Stimulated activated CD8-positive, alpha-beta memory T cell treated with anti-CD3 and anti-CD28 coated beads, Interleukin-15, amount 100 ng/mL, for 48 hours (primary cell): Measurements from ENCODE around the gene SH3PXD2A.
A peak's percentile ranks its signal among the peaks of the same experiment; 100 is the strongest.
"Not testable (repeated sequence)": the region's sequence is repeated elsewhere in the genome, so short reads cannot be mapped to it uniquely, and the experiment has no call there.

Source experiments
- DNase-seq, 2 donors: peaks; one replicate each; pipeline ENCODE4 v3.0.0-alpha.2; 2020; ENCODE audit warnings: low read depth in 2 of 2

Gene SH3PXD2A

DNA sequence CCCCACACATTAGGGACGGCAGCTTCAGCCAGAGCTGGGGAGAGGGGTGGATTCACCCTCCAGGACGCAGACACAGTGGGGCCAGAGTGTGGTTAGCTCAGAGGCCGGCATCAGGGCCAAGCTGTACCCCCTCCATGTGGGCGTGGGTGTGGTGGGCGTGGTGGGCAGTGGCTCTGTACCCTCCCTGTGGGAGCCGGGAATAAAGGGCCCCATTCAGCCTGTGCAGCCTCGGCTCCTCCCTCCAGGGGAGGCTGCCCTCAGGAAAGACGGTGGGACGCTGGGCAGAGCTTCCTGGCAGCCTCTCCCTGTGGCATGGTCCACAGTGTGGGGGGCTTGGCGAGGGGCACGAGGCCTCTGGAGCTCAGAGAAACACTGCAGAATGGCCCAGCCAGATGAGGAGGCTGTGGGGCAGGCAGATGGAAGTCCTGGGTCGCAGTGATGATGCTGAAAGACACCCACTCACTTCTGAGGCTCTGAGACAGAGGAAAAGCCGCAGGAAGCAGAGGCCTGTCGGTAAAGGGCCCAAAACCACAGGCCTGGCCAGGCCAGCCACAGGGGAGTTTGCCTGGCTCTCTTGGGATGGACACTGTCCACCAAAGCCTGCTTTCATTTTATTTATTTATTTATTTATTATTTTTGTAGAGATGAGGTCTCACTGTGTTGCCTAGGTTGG, 108.0 kb downstream of the SH3PXD2A start:
- DNase-seq: no peak

DNA sequence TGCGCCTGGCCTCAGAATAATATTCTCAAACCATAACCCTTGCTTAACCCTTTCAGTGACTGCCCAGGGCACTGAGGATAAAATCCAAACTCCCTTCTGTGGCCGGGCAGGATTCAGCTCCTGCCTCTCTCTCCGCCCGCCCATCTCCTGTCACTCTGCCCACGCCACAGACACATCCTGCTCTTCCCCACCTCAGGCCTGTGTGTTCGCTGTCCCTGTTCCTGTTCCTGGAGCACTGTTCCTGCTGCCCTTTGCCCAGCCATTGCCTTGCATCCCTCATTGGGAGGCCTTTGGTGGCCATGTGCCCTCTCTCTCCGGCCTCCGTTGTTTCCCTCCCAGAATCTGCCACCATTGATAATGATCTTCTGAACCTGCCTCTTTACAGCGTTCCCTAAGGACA, 108.8 kb downstream of the SH3PXD2A start:
- DNase-seq: no peak

GRCh38 chr10:103745341-103746247, 109.8 kb downstream of the SH3PXD2A start:
- peak; percentile 19 to 59 for DNase-seq

DNA sequence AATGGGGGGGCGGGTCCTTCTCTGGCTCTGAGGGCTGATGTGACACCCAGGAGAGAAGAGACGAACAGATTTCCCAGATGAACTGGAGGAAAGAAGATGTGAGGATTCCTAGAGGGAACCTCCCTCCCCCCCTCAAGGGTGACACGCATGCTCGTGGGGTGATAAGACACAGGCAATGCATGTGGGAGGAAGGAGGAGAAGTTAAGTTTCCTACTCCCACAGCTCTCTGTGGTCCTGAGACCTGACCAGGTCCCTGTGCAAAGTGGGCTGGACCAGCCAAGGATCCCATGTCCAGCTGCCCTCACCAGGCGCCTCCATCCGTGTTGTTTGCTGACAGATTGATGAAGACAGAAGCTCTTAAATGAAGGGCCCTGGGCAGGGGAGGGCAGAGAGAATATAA, 112.6 kb downstream of the SH3PXD2A start:
- no peak for DNase-seq

GRCh38 chr10:103740611-103741010, 114.8 kb downstream of the SH3PXD2A start:
- no peak for DNase-seq

GRCh38 chr10:103739039-103739764, 116.2 kb downstream of the SH3PXD2A start:
- DNase-seq: no peak

DNA sequence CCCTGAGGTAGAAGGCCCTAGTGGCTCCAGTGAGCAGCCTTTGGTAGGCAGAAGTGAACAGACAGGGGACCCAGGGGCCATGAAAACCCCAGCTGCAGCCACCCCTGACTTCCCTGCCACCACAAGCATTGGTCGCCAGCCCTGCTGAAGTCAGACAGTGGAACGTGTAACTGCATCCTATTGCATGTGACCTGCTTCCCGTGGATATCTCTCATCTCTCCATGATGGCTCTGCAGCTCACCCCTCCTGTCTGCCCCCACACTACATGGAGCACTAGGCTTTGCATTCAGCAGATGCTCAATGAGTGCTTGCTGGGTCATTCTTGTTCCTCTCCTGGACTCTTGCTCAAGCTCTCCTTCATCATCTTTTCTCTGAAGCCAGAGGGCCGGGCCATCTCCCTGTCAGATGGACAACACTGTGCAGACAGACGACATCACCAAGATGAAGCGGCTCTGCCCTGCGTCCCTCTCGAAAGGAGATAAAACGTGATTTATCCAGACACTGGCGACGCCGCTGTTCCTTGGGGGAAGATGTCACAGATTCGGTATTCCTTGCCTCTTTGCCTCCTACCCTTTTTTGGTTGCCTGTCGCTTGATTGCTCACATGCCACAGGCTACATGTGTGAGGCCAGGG, 117.5 kb downstream of the SH3PXD2A start:
- DNase-seq: no peak

GRCh38 chr10:103736763-103737162, 118.6 kb downstream of the SH3PXD2A start:
- DNase-seq: no peak

DNA sequence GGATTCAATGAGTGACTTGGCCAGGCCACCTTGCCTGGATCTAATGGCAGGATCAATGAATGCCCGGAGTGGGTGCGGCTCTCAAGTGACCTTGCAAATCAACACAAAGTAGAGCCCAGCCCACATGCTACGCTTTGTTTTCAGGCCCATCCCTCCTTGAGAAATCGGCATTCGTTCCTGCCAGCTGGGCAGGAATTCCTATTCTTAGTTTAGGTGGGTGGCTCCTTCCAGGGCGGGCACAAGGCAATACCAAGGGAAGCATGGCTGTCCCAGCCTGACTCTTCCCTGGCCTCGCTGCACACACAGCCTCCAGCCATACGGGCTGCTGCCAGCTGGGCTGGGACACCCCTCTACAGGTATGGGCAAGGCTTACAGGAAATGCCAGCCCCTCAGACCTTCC, 119.3 kb downstream of the SH3PXD2A start:
- DNase-seq: no peak

DNA sequence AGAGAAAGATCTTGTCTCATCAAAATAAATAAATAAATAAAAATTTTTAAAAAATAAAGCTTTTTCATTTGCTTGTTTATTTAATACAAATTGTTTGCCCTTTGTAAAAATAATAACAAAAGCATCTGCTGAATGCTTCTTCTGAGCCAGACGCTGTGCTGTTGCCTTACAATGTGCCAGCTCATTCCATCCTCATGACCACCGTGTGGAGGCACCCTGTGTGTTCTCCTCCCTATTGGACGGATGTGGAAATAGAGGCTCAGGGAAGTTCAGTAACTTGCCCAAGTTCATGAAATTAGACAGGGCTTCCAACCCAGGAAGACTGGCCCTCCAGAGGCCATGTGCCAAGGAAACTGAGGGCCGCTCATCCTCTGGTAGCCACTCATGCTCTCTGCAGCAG, 120.6 kb downstream of the SH3PXD2A start:
- no peak for DNase-seq

GRCh38 chr10:103733045-103733419, 122.3 kb downstream of the SH3PXD2A start:
- DNase-seq: no peak

DNA sequence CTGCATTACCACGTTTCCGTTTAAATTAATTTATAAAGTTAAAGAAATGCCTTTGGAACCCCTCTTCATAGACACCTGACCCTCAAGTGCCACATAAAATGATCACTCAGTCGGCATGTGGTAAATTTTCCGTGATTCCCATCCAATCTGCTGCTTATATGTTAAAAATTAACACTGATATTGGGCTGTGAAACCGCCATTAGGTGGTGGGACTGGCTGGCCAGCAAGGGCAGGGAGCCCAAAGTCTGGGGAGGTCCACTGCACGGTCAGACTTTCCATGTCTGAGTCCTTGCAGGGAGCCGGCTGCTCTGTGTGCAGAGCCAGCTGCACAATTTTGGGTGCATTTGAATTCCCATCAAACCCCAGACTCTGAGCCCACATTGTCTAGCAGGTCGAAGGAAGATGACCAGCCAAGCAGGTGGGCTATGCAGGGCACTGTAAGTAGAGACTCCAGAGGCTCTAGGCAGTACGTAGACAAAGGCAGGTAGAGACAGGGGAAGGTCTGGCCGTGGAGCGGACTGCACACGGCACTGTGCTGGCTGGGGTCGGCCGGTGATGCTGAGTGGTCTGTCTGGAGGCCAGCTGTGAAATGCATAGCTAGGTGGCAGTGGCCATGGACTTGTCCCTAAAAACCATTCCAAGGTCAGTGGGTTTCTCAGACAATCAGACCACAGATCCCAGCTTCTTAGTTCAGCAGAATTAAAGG, 122.9 kb downstream of the SH3PXD2A start:
- DNase-seq: no peak

DNA sequence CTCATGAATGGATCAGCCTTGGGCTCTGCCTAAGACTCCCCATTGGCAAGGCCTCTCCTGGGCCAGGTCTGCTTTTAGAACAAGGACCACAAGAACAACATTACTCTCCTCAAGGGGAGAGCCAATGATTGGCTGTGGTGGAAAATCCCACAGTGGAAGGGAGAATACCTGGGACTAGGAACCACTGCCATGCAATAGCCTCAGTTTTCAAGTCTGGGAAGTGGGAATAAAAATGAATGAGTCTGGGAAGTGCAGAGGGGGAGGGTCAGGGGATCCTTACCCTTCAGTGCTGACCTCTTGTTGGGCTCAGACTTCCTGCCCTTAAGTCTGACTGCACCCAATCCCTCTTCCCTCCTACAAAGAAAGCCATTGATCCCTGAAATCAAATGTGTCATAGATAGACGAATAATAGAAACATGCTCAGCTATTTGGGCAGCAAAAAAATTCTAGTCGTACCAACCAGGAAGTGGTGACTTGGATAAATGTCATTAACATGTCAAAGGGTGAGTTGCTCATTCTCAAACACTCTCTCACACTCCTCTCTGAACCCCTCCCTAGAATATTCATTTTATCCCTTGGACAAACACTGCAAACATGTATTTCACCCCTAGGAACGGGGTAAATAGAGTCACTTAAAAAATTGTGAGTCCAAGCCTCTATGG, 123.6 kb downstream of the SH3PXD2A start:
- DNase-seq: no peak

DNA sequence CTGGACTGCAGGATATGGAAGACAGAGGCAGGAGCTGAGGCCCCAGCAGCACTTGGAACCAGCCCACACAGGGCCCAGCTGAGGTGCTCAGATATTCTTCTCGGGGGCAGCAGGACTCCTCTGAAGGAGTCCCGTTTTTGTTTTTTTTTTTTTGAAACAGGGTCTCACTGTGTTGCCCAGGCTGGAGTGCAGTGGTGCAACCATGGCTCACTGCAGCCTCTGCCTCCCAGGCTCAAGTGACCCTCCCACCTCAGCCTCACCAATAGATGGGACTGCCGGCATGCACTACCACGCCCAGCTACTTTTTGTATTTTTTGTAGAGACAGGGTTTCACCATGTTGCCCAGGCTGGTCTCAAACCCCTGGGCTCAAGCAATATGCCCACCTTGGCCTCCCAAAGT, 124.3 kb downstream of the SH3PXD2A start:
- DNase-seq: not testable (repeated sequence)

DNA sequence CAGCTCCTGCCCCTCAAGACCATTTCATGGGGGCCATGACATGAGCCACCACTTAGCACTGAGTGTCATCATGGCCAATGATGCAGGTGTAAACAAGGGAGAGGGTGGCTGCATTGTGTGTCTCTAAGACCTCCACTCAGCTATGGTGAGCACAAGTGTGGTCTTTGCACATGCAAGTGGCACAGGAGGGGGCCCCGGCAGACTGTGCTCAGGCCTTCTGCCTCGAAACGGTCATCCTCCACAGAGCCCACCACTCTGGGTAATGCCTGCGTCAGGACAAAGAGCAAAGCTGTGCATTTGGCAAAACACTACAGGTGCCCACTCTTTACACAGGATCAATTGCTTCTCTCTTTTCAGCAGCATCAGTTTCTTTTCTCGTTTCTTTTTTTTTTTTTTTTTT, 125.5 kb downstream of the SH3PXD2A start:
- DNase-seq: no peak

DNA sequence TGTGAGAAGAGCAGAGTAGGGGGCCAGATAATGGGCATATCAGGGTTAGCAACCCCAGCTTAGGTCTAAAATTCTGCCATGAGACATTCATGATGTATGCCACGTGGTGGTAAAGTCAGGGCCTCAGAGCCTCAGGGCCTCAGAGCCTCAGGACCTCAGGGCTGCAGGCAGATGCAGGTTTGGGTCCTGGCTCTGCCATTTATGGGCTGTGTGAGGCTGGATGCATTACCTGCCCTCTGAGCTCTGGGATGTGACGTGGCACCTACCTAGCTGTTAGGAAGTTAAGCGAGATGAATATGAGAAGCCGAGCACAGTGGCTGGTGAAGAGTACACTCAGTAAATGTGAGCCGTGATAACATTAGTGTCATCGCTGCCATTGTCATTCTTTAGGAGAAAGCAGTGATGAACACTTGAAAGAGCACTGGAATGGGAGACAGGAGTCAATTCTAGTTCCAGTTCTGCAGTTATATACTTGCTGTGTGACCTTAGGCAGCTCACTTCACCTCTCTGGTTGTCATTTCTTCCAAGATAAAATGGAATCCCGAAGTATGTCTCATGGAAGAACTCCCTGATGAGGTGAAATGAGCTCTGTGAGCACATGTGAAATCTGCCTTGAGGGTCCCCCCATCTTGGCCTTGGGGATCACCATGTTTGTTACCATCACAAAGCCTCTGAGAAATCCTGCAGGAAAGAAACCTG, 127.2 kb downstream of the SH3PXD2A start:
- DNase-seq: no peak

DNA sequence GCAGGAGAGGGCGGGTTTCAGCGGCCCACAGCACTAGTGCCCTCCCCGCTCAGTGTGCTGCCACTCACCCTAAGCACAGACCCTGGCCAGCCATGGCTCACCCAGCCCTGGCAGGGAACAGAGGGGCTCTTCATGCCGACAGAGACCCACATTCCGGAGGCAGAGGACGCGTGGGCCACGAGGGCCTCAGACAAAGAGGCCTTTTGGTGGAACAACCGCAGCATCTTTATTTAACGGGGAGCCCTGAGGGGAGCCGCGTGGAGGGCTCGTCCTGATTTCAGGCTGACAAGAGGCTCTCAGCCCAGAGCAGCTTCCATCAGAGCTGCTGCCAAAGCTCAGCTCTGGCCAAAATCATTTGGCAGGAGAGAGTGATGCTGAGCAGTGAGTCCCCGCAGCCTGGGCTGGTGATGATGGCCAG, 127.8 kb downstream of the SH3PXD2A start:
- no peak for DNase-seq

GRCh38 chr10:103726637-103727036, 128.7 kb downstream of the SH3PXD2A start:
- no peak for DNase-seq

DNA sequence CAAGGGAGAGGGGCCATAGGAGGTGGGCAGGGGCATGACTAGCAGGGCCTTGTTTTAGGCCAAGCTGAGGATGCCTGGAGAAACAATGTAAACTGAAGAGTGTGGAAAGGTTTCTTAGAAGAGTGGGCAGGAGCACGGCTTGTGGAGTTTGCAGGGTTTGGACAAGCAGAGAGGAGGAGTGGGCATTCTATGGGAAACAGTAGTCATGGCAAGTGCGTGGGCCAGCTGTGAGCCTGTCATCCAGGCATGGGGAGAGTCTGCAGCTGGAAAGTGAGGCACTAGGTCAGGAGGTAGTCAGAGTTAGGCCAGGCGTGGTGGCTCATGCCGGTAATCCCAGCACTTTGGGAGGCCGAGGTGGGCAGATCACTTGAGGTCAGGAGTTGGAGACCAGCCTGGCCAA, 130.1 kb downstream of the SH3PXD2A start:
- no peak for DNase-seq

- DNase-seq: no peak
Measured at GRCh38 chr10:103724771-103725170, 130.6 kb downstream of the SH3PXD2A start.
